Glomerular endothelial cell (primary cell): ENCODE results near the gene MYH4. TPM values are rescaled to one million over a fixed set of nuclear protein-coding genes. Genes with fewer than 3 reads are reported as not detected.

Experiments used
- DNase-seq: peaks from one replicate; pipeline ENCODE4 v3.0.0-alpha.2; 2011; ENCODE audit warnings: low read depth, low spot score; ENCODE audit errors: extremely low read depth
- total RNA-seq: library from RNA; depleted of rRNA; stranded (reverse); fragments of >200 nt; gene quantifications from 2 replicates; pipeline ENCODE4 v1.2.3, GENCODE V29; 2015

The MYH4 gene
- total RNA-seq, 1 donor from 2014 or later = not detected

DNA sequence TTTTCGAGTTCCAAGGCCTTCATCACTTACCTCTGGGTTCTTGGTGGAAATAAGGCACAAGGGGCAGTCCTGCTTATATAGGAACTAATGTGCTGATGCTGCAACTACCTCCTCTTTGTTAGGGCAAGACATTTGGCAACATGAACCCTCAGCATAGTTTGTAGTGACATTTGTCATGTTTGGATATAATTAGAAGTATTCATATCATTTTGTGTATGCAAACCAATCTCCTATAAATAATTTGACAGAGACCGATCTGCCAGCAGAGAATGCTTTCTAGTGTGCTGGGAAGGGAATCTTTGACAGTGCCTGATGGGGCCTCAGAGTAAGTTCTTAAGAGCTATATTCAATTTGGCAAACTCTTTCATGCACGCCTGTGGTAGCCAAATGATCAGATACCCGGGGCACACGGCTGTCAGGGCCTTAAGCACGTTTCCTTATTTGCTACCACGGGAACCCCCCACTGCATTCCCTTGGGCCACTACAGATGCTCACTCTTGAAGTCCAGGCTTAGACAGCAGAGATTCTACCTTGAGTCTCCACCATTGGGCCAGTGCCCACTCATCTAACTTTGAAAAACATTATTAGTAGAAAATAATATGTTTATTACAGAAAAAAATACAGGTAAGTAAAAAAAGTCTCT, 47.3 kb downstream of the MYH4 start, which contains the start of gene MYH8:
Gene MYH8, minus strand, starts transcription at position 51 of the 643 bp plus-strand sequence. CDS start 1,723 bp downstream, outside the sequence.
- no peak for DNase-seq

DNA sequence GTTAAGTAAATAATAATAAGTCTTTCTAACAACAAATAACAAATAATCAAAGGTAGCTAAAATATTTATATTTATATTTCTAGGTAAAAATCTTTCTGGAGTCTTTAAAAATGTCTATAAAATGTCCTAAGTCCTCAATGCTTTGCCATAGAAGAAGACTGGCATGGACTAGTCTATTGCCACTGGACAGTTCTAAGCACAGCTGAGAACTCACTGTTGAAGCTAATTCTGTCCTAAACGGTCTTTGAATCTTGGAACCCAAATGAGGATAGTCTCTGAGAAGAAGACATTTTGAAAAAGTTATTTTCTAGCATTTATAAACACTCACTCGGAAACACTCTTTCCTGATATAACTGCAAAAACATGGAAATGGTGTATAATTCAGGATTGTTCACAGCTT, 48.1 kb downstream of the MYH4 start:
- no peak for DNase-seq

DNA sequence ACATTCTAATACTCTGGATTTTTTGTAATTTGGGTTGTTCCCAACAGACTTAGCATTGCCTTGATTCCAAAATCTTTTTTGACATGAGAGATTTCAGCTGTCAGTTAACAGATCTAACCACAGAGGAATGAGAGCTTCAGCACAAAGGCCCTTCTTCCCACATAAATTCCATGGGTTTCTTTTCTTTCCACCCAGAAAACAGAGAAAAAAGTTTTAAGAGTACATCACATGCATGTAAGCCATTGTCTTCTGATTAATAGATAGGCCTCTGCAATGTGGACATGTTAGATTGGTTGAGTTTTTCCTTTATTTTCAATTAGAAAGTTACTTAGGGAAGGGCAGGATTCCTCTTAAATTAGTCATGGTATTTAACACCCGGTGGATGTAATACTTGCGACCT, 48.5 kb downstream of the MYH4 start:
- DNase-seq = no peak

DNA sequence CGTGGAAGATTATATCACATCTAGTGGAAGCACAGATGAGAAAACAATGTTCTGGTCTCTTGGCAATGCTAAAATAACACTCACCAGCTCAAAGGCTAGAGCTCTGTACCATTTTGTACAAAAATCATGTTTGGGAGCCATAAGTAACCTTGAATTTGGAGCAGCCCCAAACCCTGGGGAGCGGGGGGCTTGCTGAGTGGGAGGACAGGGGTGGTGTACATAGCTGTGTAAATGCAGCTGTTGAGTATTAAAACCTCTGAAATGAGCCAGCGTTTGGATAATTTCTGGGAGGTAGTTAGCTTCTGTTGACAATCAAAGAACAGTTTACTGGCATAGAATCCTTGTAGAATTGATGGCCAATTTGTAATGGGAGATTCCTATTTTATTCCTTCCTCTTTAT, 51.9 kb downstream of the MYH4 start:
- DNase-seq = no peak

DNA sequence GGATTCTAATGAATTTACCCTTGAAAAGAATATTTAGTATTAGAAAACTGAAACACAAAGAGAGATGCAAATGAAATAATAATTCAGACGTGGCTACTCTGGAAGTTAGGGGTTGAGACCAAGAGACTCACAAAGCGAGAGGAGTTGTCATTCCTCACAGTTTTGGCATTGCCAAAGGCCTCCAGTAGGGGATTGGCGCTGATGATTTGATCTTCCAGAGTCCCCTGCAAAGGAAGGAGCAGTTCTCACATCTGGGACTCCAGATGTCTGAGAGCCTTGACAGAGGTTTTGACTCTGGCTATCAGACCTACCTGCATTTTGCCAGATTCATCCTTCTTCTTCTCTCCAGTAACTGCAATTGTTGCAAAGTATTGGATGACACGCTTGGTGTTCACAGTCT, 54.2 kb downstream of the MYH4 start:
- no peak for DNase-seq

DNA sequence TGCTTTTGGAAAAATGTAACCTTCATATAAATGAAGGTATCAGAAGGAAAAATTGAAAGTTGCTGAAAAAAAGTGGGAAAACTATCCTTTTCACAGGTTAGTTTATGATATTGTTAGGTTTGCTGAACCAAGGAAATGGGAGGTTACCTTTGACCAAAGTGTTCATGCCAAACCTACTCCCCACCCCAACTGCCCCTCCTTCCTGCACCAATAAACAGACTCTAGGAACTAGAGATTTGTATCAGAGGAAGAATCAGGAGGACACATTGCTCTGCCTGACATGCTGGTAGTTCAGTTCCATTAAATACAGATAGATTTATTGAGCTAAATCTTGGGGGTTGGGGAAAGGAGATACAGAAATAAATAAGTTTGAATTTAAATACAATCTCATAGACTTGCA, 65.8 kb downstream of the MYH4 start:
- no peak for DNase-seq

DNA sequence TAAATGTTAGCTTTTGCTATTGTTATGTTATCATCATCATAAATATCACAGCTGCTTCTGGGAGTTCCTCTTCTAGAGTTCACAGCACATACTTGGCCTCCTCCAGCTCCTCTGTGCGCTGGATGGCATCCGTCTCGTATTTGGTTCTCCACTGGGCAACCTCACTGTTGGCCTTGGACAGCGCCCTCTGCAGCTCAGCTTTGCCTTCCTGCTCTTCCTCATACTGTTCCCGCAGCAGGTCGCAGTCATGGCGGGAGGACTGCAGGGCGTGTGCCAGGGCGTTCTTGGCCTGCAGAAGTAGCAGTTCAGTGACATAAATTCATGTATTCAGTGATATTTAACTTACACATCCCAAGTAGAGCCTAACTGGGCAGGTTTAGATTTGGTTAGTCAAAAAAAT, 71.0 kb downstream of the MYH4 start:
- no peak for DNase-seq

GRCh38 chr17:10396524-10397163, 72.7 kb downstream of the MYH4 start:
- no peak for DNase-seq

GRCh38 chr17:10394201-10394887, 75.0 kb downstream of the MYH4 start:
- DNase-seq = no peak

Other genes with a start within 250 kb of the MYH4 start
- gene MYH13, start 96.6 kb downstream of the MYH4 start, total RNA-seq = not detected in 2 replicates
- gene MYH8, start 47.6 kb downstream of the MYH4 start, total RNA-seq = not detected in 2 replicates
- gene MYH1, start 49.0 kb upstream of the MYH4 start, total RNA-seq = not detected in 2 replicates
- not detected in 2 replicates for gene MYH2, start 80.1 kb upstream of the MYH4 start, total RNA-seq
- 0.23 and 0.39 TPM in 2 replicates for gene MYH3, start 187.8 kb upstream of the MYH4 start, total RNA-seq
- 21.2 and 27.1 TPM in 2 replicates for gene SCO1, start 228.0 kb upstream of the MYH4 start, total RNA-seq
- 5.9 and 10.3 TPM in 2 replicates for gene ADPRM, start 228.0 kb upstream of the MYH4 start, total RNA-seq